ENCODE results near the gene ZNRF1. TPM values are rescaled to one million over a fixed set of nuclear protein-coding genes. Genes with fewer than 3 reads are reported as not detected.

ZNRF1 gene
- total and polyA plus RNA-seq, 2 of the 4 experiments (the other 2 are of a cell fraction) = 8.2 to 20.7 TPM

DNA sequence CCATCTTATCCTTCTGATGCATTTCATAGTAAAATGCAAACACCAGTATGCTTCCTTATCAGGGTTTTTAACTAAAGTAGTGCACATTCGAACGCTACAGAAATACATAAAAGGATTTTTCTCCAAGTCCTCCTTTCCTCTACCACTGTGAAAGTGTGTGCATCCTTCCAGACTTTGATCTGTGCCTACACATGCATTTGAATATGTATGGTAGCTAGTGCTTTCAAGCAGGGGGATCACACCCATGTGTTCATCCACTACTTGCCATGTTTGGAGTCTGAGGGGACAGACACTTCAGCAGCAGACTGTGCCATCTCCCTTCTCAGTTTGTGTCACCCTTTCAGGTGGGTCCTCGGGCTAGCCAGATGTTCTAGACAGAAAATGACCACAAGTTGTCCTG, 102.8 kb downstream of the ZNRF1 start:
- Histone ChIP-seq H3K27me3 (ENCODE audit: control insufficient read depth, insufficient read depth, low read length) (no peaks in the 10 kb centered on the region), H2BK5ac (ENCODE audit: low read depth, low read length, poor library complexity, severe bottlenecking) (no peak overlapping the region), H2BK120ac (ENCODE audit: low read depth, low read length) (no peak overlapping the region), H3K27ac (ENCODE audit: insufficient read depth, low read length) (no peak overlapping the region), H3K4ac (ENCODE audit: low read depth, low read length) (no peak overlapping the region), H3K36me3 (ENCODE audit: control insufficient read depth, insufficient read depth, low read length) (no peaks in the 10 kb centered on the region), H3K79me1 (ENCODE audit: low read depth in 1 of 2, low read length in 2 of 2) (peaks cover 16 to 52% of the 10 kb centered on the region in 2 experiments), H3K4me1 (ENCODE audit: control insufficient read depth, insufficient read depth, low read length) (peaks cover 25% of the 10 kb centered on the region), H4K91ac (ENCODE audit: insufficient read depth, low read depth, low read length) (no peak overlapping the region), H2AK5ac (ENCODE audit: low read depth, low read length) (no peak overlapping the region), H3K14ac (replicated peaks; ENCODE audit: low read depth, low read length) (no peak overlapping the region), H3K18ac (ENCODE audit: low read depth, low read length) (no peak overlapping the region), H2AFZ (replicated peaks; ENCODE audit: low read length, poor library complexity) (no peak overlapping the region), H4K20me1 (ENCODE audit: insufficient read depth, low read length) (no peaks in the 10 kb centered on the region), H3K9ac (ENCODE audit: low read depth, low read length) (no peak overlapping the region), H4K5ac (ENCODE audit: low read depth, low read length) (no peak overlapping the region), H4K8ac (ENCODE audit: low read depth in 2 of 2, low read length in 2 of 2) (no peak overlapping the region), H2AK9ac (replicated peaks; ENCODE audit: low read depth, low read length, poor library complexity) (no peak overlapping the region), H2BK15ac (ENCODE audit: low read depth, low read length) (no peak overlapping the region), H3K23ac (ENCODE audit: low read depth, low read length) (no peak overlapping the region), H3K9me3 (ENCODE audit: control insufficient read depth, insufficient read depth, low read length) (no peaks in the 10 kb centered on the region), H3K4me2 (ENCODE audit: low read depth, low read length) (no peak overlapping the region), H2BK20ac (ENCODE audit: low read depth, low read length) (no peak overlapping the region), H3K9me1 (ENCODE audit: insufficient read depth, low read length) (peaks cover 25% of the 10 kb centered on the region), H3K4me3 (ENCODE audit: insufficient read depth, low read depth, low read length) (no peak overlapping the region), H3K56ac (ENCODE audit: extremely low read depth, insufficient read depth, low read length) (no peak overlapping the region)
- intact Hi-C loops (cut with micrococcal nuclease) (no loop called here), dilution Hi-C loops (cut with HindIII; ENCODE audit: low sequenced_read_pairs, unreplicated experiment) (no loop called here), in situ Hi-C loops (cut with MboI; ENCODE audit: low sequenced_read_pairs) (no loop called here)
- ChIA-PET CTCF (no interaction called here), POLR2A (ENCODE audit: unreplicated experiment) (no interaction called here)
- TF ChIP-seq, protein P1, sequence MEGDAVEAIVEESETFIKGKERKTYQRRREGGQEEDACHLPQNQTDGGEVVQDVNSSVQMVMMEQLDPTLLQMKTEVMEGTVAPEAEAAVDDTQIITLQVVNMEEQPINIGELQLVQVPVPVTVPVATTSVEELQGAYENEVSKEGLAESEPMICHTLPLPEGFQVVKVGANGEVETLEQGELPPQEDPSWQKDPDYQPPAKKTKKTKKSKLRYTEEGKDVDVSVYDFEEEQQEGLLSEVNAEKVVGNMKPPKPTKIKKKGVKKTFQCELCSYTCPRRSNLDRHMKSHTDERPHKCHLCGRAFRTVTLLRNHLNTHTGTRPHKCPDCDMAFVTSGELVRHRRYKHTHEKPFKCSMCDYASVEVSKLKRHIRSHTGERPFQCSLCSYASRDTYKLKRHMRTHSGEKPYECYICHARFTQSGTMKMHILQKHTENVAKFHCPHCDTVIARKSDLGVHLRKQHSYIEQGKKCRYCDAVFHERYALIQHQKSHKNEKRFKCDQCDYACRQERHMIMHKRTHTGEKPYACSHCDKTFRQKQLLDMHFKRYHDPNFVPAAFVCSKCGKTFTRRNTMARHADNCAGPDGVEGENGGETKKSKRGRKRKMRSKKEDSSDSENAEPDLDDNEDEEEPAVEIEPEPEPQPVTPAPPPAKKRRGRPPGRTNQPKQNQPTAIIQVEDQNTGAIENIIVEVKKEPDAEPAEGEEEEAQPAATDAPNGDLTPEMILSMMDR (conservative IDR thresholded peaks at IDR 0.05; ENCODE audit: low read depth, low read length) = no peak
- TF ChIP-seq RAD21 (IDR thresholded peaks at IDR 0.05; ENCODE audit: low read length) (no peak), MAZ (IDR thresholded peaks at IDR 0.05; ENCODE audit: borderline replicate concordance, low read depth, low read length) (no peak), CHD1 (IDR thresholded peaks at IDR 0.05; ENCODE audit: low read depth, low read length) (no peak), SMC3 (IDR thresholded peaks at IDR 0.05; ENCODE audit: low read depth, low read length) (no peak), FOS (IDR thresholded peaks at IDR 0.05; ENCODE audit: low read depth, low read length) (no peak), BHLHE40 (IDR thresholded peaks at IDR 0.05; ENCODE audit: low read depth, low read length) (no peak), RFX5 (IDR thresholded peaks at IDR 0.05; ENCODE audit: low read depth, low read length) (no peak), NFE2L2 (IDR thresholded peaks at IDR 0.05; ENCODE audit: low read depth, low read length) (no peak)
- TF ChIP-seq, protein P2, sequence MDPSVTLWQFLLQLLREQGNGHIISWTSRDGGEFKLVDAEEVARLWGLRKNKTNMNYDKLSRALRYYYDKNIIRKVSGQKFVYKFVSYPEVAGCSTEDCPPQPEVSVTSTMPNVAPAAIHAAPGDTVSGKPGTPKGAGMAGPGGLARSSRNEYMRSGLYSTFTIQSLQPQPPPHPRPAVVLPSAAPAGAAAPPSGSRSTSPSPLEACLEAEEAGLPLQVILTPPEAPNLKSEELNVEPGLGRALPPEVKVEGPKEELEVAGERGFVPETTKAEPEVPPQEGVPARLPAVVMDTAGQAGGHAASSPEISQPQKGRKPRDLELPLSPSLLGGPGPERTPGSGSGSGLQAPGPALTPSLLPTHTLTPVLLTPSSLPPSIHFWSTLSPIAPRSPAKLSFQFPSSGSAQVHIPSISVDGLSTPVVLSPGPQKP (IDR thresholded peaks at IDR 0.05; ENCODE audit: borderline replicate concordance, low read depth, low read length) = no peak
- no peak for ATAC-seq (ENCODE audit: low read depth)
- WGBS, 2 experiments (ENCODE audit: extremely low coverage in 2 of 2, insufficient read length in 1 of 2) = 80% methylated on average over 1 of the region's 3 CpGs; no CpG with 5 or more reads in 1 of the 2 experiments
- DNase-seq = no peak
- no TSS peak for BruUV-seq (replicated peaks)
